Esophagus squamous epithelium (tissue), 4 donors: Measurements from ENCODE around the gene RNF212.

ENCODE experiments used
- CTCF ChIP-seq, 6 experiments: fragments of 450-650 bp in 4 of 6; fragments of 200-600 bp in 2 of 6; sonication (generic) in 2 of 6; IDR thresholded peaks; one replicate each; pipeline ENCODE4 v1.5.1; 2016 to 2019; ENCODE audit warnings: antibody characterized with exemption in 6 of 6, mild to moderate bottlenecking in 4 of 6, moderate library complexity in 4 of 6
- POLR2A ChIP-seq, 4 donors: fragments of 450-650 bp; IDR thresholded peaks; one replicate each; pipeline ENCODE4 v1.6.1; 2017; ENCODE audit warnings: antibody characterized with exemption in 4 of 4, mild to moderate bottlenecking in 4 of 4, moderate library complexity in 3 of 4

GRCh38 chr4:1084796-1085403, 28.5 kb downstream of the RNF212 start:
- TF ChIP-seq CTCF (IDR thresholded peaks at IDR 0.05) (no peak), POLR2A (IDR thresholded peaks at IDR 0.05) (no peak)
